ENCODE results near the gene IZUMO1.
A peak's percentile ranks its signal among the peaks of the same experiment; 100 is the strongest.

The IZUMO1 gene

GRCh38 chr19:48757089-48757675 is 10.5 kb upstream of the IZUMO1 start:
- no peak for DNase-seq (ENCODE audit: low read depth)

DNA sequence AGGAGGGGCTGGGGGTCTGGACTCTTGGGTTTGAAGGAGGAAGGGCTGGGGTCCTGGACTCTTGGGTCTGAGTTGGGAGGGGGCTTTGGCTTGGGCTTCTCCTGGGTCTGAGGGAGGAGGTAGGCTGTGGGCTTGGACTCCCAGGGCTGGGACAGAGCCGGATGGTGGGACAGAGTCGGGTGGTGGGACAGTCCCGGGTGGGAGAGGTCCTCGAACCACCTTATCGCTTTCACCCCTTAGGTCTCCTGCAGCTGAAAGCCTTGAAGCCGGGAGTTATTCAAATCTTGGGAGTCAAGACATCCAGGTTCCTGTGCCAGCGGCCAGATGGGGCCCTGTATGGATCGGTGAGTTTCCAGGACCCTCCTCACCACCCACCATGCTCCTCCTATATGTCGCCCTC is 10.0 kb upstream of the IZUMO1 start:
- no peak for DNase-seq (ENCODE audit: low read depth)

DNA sequence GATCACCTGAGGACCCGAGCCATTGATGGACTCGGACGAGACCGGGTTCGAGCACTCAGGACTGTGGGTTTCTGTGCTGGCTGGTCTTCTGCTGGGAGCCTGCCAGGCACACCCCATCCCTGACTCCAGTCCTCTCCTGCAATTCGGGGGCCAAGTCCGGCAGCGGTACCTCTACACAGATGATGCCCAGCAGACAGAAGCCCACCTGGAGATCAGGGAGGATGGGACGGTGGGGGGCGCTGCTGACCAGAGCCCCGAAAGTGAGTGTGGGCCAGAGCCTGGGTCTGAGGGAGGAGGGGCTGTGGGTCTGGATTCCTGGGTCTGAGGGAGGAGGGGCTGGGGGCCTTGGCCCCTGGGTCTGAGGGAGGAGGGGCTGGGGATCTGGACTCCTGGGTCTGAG is 9.5 kb upstream of the IZUMO1 start:
- DNase-seq (ENCODE audit: low read depth) = no peak

GRCh38 chr19:48755787-48756186 is 9.1 kb upstream of the IZUMO1 start:
- no peak for DNase-seq (ENCODE audit: low read depth)

GRCh38 chr19:48755084-48755641 is 8.5 kb upstream of the IZUMO1 start, which contains the start of gene FGF21:
TSS of gene FGF21 (plus strand) at chr19:48755524. CDS start at chr19:48756237, 713 bp downstream.
- peak; percentile 20 for DNase-seq (ENCODE audit: low read depth)

DNA sequence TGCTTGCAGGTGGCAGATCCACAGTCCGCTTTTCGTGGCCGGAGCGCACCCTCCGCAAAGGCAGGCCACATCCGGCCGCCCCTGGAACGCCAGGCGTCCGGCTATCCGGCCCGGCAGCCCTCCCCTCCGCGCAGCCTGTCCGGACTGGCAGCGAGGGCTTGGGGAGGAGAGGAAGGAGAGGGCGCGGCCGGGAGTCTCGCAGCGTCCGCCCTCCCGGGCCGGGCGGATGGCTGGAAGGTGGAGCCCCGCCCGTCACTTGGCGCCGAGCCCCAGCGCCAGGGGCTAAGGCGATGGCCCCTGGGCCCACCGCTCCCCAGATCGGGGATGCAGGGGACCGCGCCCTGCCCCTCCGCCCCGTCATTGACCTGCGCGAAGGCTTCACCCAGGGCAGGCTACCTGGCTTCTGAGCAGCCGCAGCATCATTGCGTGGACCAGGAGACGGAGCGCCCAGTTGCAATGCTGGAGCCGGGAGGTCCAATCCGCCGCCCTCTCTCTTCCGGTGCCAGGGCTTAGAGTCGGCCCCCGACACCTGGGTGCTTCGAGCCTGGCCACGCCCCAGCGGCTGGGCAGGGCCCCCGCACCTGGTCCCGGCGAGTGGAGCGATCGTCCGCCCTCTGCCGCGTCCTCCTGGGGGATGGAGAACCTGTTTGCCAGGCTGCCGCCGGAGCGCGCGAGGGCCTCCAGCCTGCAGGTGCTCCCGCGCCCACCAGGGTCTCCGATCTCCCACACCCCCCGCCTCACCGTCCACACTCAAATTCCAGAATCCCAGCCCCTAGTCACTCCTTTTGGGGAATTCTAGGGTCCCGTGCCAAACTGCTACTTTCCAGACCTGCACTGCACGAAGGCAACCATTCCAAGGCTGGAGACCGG is 6.0 kb upstream of the IZUMO1 start, which contains the start of gene FUT1:
FUT1 (minus strand) TSS at position 146 of the 870 bp plus-strand sequence. CDS start 1,360 bp downstream, outside the sequence.
- DNase-seq (ENCODE audit: low read depth) = peak; percentile 67

- DNase-seq (ENCODE audit: low read depth) = no peak
Measured at GRCh38 chr19:48751845-48752495, 5.3 kb upstream of the IZUMO1 start.

DNA sequence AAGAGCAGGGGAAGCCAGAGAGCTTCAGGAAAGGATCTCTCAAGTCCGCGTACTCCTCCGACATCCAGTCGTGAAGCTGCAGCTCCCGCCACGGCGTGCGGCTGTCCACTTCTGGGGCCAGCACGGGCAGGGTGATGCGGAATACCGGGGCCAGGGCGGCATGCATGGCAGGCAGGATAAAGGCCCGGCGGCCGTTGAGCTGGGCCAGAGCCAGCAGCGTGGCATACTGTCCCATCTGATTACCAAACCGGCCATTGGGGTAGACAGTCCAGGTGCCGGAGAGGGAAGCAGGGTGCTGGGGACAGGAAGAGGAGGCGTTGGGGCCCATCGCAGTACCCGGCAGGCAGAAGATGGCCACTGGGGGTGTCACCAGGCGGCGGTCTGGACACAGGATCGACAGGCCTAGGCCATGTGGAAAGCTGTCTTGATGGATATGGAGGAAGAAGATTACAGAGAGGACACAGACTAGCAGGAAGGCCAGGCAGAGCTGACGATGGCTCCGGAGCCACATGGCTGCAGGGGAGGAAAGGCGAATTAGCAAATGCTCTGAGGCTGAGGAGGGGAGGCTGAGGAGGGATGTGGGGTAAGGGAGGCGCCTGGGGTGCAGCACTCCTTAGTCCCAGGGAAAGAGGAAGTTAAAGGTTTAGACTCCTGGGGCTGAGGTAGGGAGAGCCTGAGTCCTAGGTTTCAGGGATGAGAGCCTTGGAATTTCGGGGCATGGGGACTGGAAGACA is 4.2 kb upstream of the IZUMO1 start:
- no peak for DNase-seq (ENCODE audit: low read depth)

DNA sequence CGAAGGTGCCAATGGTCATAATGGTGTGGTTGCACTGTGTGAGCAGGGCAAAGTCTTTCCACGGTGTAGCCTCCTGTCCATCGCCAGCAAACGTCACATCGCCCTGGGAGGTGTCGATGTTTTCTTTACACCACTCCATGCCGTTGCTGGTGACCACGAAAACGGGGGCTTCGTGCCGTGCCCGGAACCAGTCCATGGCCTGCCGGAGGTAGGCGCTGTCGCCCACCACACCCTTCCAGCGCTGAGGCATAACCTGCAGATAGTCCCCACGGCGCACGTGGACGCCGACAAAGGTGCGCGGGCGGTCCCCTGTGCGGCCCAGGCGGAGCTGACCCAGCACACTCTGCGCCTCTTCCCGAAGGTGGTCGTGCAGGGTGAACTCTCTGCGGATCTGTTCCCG is 3.6 kb upstream of the IZUMO1 start:
- DNase-seq (ENCODE audit: low read depth) = no peak

DNA sequence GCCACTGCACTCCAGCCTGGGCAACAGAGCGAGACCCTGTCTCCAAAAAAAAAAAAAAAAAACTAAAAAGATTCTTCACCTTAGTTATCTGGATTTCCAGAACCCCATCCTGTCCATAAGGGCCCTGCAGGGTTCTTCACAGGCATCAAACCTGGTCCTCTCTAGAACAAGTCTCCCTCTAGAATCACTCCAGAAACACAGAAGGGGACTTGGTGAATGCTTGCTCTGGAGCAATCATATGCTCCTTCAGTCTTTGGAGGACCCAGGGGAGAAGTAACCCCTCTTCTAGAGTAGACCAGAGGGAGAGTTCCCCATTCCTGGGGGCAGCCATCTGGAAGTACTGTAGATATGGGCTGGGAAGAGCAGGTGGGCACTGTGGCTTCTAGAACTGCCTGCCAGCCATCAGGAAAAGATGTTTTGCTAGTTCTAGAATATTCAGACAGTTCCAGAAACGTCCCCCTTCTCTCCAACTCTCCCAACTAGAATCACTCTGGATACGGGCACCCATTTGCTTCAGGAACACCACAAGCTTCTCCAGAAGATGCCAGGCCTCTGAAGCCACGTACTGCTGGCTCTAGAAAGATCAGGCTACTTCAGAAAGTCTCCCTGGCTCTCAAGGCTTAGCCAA is 3.0 kb upstream of the IZUMO1 start:
- no peak for DNase-seq (ENCODE audit: low read depth)

- no peak for DNase-seq (ENCODE audit: low read depth)
Measured at GRCh38 chr19:48746110-48746509, 599 bp downstream of the IZUMO1 start.

- peak; percentile 81 for DNase-seq (ENCODE audit: low read depth)
Measured at GRCh38 chr19:48745208-48745995, 1.3 kb downstream of the IZUMO1 start.

- DNase-seq (ENCODE audit: low read depth) = no peak
Measured at GRCh38 chr19:48742096-48742495, 4.6 kb downstream of the IZUMO1 start.

DNA sequence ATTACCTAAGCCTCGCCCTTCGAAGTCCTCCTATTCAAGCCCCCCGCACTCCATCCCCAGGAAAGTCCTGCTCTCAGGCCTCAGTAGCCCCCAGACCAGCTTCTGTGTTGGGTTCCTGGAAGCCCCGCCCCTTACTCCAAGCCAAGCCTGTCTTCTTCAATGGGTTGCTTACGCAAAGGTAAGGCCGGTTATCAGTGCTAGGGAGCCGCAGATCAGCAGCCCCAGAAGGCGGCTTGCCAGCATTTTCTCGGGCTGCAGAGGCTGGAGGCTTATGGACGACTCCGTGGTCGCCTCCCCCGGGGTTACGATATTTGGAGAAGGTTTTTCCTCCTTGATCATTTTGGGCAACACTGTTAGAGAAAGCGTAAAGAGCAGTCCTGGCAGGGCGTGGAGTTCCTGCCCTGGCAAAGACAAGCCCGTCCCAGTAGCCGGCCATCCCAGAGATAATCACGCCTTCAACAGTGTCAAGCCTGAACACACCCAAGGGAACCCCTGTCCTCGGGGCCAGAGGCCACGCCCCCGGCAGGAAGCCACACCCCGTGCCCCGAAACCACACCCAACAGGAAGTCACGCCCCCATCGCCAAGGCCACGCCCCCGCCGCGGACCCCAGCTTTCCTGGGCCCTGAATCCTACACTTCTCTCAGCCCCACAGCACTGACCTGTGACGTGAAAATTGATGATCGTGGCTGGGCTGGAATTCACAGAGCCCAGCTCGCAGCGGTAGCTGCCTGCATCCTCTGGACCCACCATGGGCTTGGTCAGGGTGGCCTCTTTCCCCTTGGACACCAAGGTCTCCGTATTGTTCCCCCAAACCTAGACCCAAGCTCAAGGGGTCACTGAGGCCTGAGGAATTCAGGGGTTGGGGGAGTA is 5.3 kb downstream of the IZUMO1 start:
- DNase-seq (ENCODE audit: low read depth) = no peak

- DNase-seq (ENCODE audit: low read depth) = no peak
Measured at GRCh38 chr19:48740164-48740972, 6.3 kb downstream of the IZUMO1 start, which contains the start of gene RASIP1. TSS of gene RASIP1 (minus strand) at chr19:48740610. CDS start at chr19:48740282, 328 bp downstream.

- DNase-seq (ENCODE audit: low read depth) = no peak
Measured at GRCh38 chr19:48739404-48740163, 7.1 kb downstream of the IZUMO1 start.

DNA sequence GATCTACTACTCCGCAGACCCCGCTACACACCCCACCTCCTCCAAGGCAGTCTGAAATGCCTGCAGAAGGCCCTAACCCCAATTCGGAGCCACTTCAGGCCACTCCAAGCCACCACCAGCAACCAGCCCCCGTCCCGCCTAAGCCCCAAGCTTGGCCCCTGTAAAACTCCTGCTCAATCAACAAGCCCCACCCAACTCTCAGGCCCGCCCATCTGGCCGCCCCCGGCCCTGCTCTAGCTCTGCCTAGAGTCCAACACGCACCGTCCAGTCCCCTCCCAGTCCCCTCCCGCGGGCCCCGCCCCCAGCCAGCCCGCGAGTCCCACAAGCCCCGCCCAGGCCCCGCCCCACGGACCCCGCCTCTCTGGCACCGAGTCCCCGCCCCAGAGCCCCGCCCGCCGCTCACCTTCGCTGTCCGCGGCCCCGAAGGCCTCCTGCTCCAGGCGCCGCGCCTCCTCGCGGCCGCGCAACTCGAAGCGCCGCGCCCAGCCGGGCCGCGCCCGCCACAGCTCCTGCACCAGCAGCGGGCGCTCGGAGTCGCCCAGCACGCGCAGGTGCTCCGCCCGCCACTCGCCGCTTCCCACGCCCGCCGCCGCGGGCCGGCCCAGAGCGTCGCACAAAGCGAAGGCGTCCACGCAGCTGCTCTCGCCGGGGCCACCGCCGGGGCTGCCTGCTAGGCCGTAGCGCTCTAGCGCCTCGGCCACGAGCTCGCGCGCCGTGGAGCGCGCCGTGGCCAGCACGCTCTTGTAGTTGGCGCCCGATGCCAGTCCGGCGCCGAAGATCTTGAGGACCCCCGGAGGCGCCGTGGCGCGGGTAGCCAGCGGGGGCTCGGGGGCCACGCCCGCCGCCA is 7.9 kb downstream of the IZUMO1 start:
- DNase-seq (ENCODE audit: low read depth) = peak; percentile 83
